IMR-90 (cell line): ENCODE results near the gene MEF2D. TPM values are rescaled to one million over a fixed set of nuclear protein-coding genes. Genes with fewer than 3 reads are reported as not detected.

Experiments
- ATAC-seq: fragments of 200-7000 bp; cut with Tn5 transposase; 2 replicates; pipeline ENCODE4 v1.9.1; 2020; ENCODE audit warnings: low read depth, mild to moderate bottlenecking, moderate library complexity
- BruUV-seq: library from RNA; stranded (reverse); fragments of 400-500 nt; replicated peaks from 2 replicates; lab custom pipeline; 2021; lab: Mats Ljungman, UMichigan
- CTCF ChIA-PET: fragments of 300-600 bp; formaldehyde crosslinking; extraction: SDS; loops from one replicate; lab custom pipeline; 2021; ENCODE audit warnings: antibody characterized with exemption; lab: Yijun Ruan, JAX
- POLR2A ChIA-PET: fragments of 300-600 bp; sonication (Branson Sonifier 250); formaldehyde crosslinking; loops from one replicate; lab custom pipeline; 2022; ENCODE audit warnings: antibody characterized with exemption; ENCODE audit not compliant: unreplicated experiment; lab: Charles Lee
- DNase-seq: peaks from one replicate; pipeline ENCODE4 v3.0.0; 2013
- H2AFZ ChIP-seq: replicated peaks from 2 replicates; pipeline ENCODE3; 2013; ENCODE audit warnings: low read length, mild to moderate bottlenecking; ENCODE audit not compliant: poor library complexity
- H2AK5ac ChIP-seq: 2 replicates; pipeline ENCODE4 v1.6.1; 2013; ENCODE audit warnings: low read depth, low read length, inconsistent platforms
- H2AK9ac ChIP-seq: replicated peaks from 2 replicates; pipeline ENCODE3; 2013; ENCODE audit warnings: mild to moderate bottlenecking, low read depth, low read length, moderate library complexity; ENCODE audit not compliant: poor library complexity
- H2BK120ac ChIP-seq: 2 replicates; pipeline ENCODE4 v1.6.1; 2013; ENCODE audit warnings: low read depth, low read length, inconsistent platforms
- H2BK15ac ChIP-seq: 3 replicates; pipeline ENCODE4 v1.6.1; 2013; ENCODE audit warnings: low read depth, low read length, inconsistent platforms
- H2BK20ac ChIP-seq: 2 replicates; pipeline ENCODE4 v1.6.1; 2013; ENCODE audit warnings: low read depth, mild to moderate bottlenecking, inconsistent platforms, low read length, moderate library complexity
- H2BK5ac ChIP-seq: 2 replicates; pipeline ENCODE4 v1.6.1; 2013; ENCODE audit warnings: mild to moderate bottlenecking, low read depth, low read length, inconsistent platforms; ENCODE audit not compliant: poor library complexity, severe bottlenecking
- H3K14ac ChIP-seq: replicated peaks from 2 replicates; pipeline ENCODE4 v1.6.1; 2013; ENCODE audit warnings: low read depth, low read length, inconsistent platforms
- H3K18ac ChIP-seq: 2 replicates; pipeline ENCODE4 v1.6.1; 2013; ENCODE audit warnings: low read depth, low read length, control low read depth
- H3K23ac ChIP-seq: 2 replicates; pipeline ENCODE4 v1.6.1; 2013; ENCODE audit warnings: low read depth, low read length, inconsistent platforms
- H3K27ac ChIP-seq: 2 replicates; pipeline ENCODE4 v1.5.1; 2013; ENCODE audit warnings: mild to moderate bottlenecking, control low read depth, low read length; ENCODE audit not compliant: insufficient read depth
- H3K27me3 ChIP-seq: 2 replicates; pipeline ENCODE4 v1.6.1; 2013; ENCODE audit warnings: low read length; ENCODE audit not compliant: control insufficient read depth, insufficient read depth
- H3K36me3 ChIP-seq: 2 replicates; pipeline ENCODE4 v1.6.1; 2013; ENCODE audit warnings: low read length, mixed read lengths; ENCODE audit not compliant: control insufficient read depth, insufficient read depth
- H3K4ac ChIP-seq: 2 replicates; pipeline ENCODE4 v1.6.1; 2013; ENCODE audit warnings: low read depth, low read length, inconsistent platforms
- H3K4me1 ChIP-seq: 2 replicates; pipeline ENCODE4 v1.6.1; 2013; ENCODE audit warnings: low read length, mixed read lengths; ENCODE audit not compliant: control insufficient read depth, insufficient read depth
- H3K4me2 ChIP-seq: 2 replicates; pipeline ENCODE4 v1.6.1; 2013; ENCODE audit warnings: low read depth, mild to moderate bottlenecking, control low read depth, low read length, moderate library complexity
- H3K4me3 ChIP-seq: 2 replicates; pipeline ENCODE4 v1.5.1; 2013; ENCODE audit warnings: low read depth, mild to moderate bottlenecking, control low read depth, low read length, moderate library complexity; ENCODE audit not compliant: insufficient read depth
- H3K56ac ChIP-seq: 2 replicates; pipeline ENCODE4 v1.6.1; 2013; ENCODE audit warnings: low read length, inconsistent platforms; ENCODE audit not compliant: insufficient read depth; ENCODE audit errors: extremely low read depth
- H3K79me1 ChIP-seq, 2 experiments: 2 replicates each; pipeline ENCODE4 v1.6.1; 2013; ENCODE audit warnings: low read length in 2 of 2, inconsistent platforms in 1 of 2, low read depth in 1 of 2
- H3K9ac ChIP-seq: 2 replicates; pipeline ENCODE4 v1.6.1; 2013; ENCODE audit warnings: low read depth, low read length, control low read depth
- H3K9me1 ChIP-seq: 2 replicates; pipeline ENCODE4 v1.6.1; 2013; ENCODE audit warnings: low read length, inconsistent platforms; ENCODE audit not compliant: insufficient read depth
- H3K9me3 ChIP-seq: 2 replicates; pipeline ENCODE4 v1.6.1; 2013; ENCODE audit warnings: low read length; ENCODE audit not compliant: control insufficient read depth, insufficient read depth
- H4K20me1 ChIP-seq: 2 replicates; pipeline ENCODE4 v1.6.1; 2013; ENCODE audit warnings: low read length, inconsistent platforms; ENCODE audit not compliant: insufficient read depth
- H4K5ac ChIP-seq: 2 replicates; pipeline ENCODE4 v1.6.1; 2013; ENCODE audit warnings: mild to moderate bottlenecking, low read depth, low read length, control low read depth
- H4K8ac ChIP-seq, 2 experiments: 2 replicates each; pipeline ENCODE4 v1.6.1; 2013; ENCODE audit warnings: low read depth in 2 of 2, low read length in 2 of 2, control low read depth in 1 of 2, inconsistent platforms in 1 of 2
- H4K91ac ChIP-seq: 2 replicates; pipeline ENCODE4 v1.6.1; 2013; ENCODE audit warnings: low read depth, low read length, inconsistent platforms; ENCODE audit not compliant: insufficient read depth
- BHLHE40 ChIP-seq: fragments of 150-350 bp; IDR thresholded peaks from 2 replicates; pipeline ENCODE4 v1.6.1; 2016; ENCODE audit warnings: mild to moderate bottlenecking, low read depth, low read length
- CEBPB ChIP-seq: IDR thresholded peaks from 2 replicates; pipeline ENCODE4 v1.6.1; 2012; ENCODE audit warnings: low read depth, low read length, improper control_type of control experiment
- CHD1 ChIP-seq: IDR thresholded peaks from 2 replicates; pipeline ENCODE4 v1.6.1; 2012; ENCODE audit warnings: low read depth, low read length, improper control_type of control experiment
- CTCF ChIP-seq: conservative IDR thresholded peaks from 2 replicates; pipeline ENCODE4 v1.5.1; 2012; ENCODE audit warnings: mild to moderate bottlenecking, low read depth, low read length, improper control_type of control experiment
- FOS ChIP-seq: fragments of 150-350 bp; IDR thresholded peaks from 2 replicates; pipeline ENCODE4 v1.6.1; 2016; ENCODE audit warnings: low read depth, low read length
- MAFK ChIP-seq: IDR thresholded peaks from 2 replicates; pipeline ENCODE4 v1.6.1; 2012; ENCODE audit warnings: low read depth, low read length, improper control_type of control experiment
- MAZ ChIP-seq: IDR thresholded peaks from 2 replicates; pipeline ENCODE4 v1.6.1; 2012; ENCODE audit warnings: low read depth, mild to moderate bottlenecking, low read length, improper control_type of control experiment, moderate library complexity, borderline replicate concordance
- RAD21 ChIP-seq: IDR thresholded peaks from 2 replicates; pipeline ENCODE4 v1.6.1; 2012; ENCODE audit warnings: low read length, improper control_type of control experiment
- RCOR1 ChIP-seq: IDR thresholded peaks from 2 replicates; pipeline ENCODE4 v1.6.1; 2012; ENCODE audit warnings: mild to moderate bottlenecking, low read length, improper control_type of control experiment; ENCODE audit not compliant: insufficient replicate concordance
- RFX5 ChIP-seq: IDR thresholded peaks from 2 replicates; pipeline ENCODE4 v1.8.0; 2012; ENCODE audit warnings: low read depth, mild to moderate bottlenecking, low read length, moderate library complexity
- SMC3 ChIP-seq: fragments of 150-350 bp; IDR thresholded peaks from 2 replicates; pipeline ENCODE4 v1.6.1; 2016; ENCODE audit warnings: low read depth, mild to moderate bottlenecking, antibody characterized with exemption, low read length, moderate library complexity
- USF2 ChIP-seq: fragments of 150-350 bp; IDR thresholded peaks from 2 replicates; pipeline ENCODE4 v1.6.1; 2017; ENCODE audit warnings: mild to moderate bottlenecking, antibody characterized with exemption, low read length, low read depth
- WGBS, 2 experiments: methylation state at CpG; one replicate each; pipeline versions ENCODE4 v1.1.5 to v1.1.7; 2013; ENCODE audit warnings: missing lambda C conversion rate in 2 of 2; ENCODE audit not compliant: insufficient read length in 1 of 2; ENCODE audit errors: extremely low coverage in 2 of 2; 5-methylcytosine and 5-hydroxymethylcytosine counted together
- dilution Hi-C: fragments of 300-500 bp; cut with HindIII; formaldehyde crosslinking; loops from one replicate; pipeline ENCODE4 v1.14.3; 2018; ENCODE audit warnings: low sequenced_read_pairs; ENCODE audit not compliant: unreplicated experiment
- in situ Hi-C: fragments of 300-500 bp; cut with MboI; formaldehyde crosslinking; loops from 3 replicates; pipeline ENCODE4 v1.14.3; 2019; ENCODE audit warnings: low sequenced_read_pairs, inconsistent platforms, mixed read lengths
- intact Hi-C: fragments of 100-400 bp; cut with micrococcal nuclease; formaldehyde crosslinking; loops from 2 replicates; pipeline ENCODE4 v1.10.0; 2022
- polyA plus RNA-seq, 3 experiments: library from polyadenylated mRNA; depleted of rRNA; stranded (reverse); fragments of >200 nt; gene quantifications; 2 replicates each; pipeline ENCODE4 v1.2.3, GENCODE V29; 2012; ENCODE audit warnings: low replicate concordance in 1 of 3
- total RNA-seq: library from RNA; depleted of rRNA; stranded (reverse); fragments of >200 nt; gene quantifications from 2 replicates; pipeline ENCODE4 v1.2.3, GENCODE V29; 2012

Gene MEF2D
- total and polyA plus RNA-seq, 2 of the 4 experiments (the other 2 are of a cell fraction) = 2.9 to 20.0 TPM

- no peak for TF ChIP-seq CHD1
Observed at GRCh38 chr1:156448134-156448967, 52.2 kb downstream of the MEF2D start (continued).

GRCh38 chr1:156445789-156446263, 54.7 kb downstream of the MEF2D start:
- DNase-seq (peak; percentile 69), ATAC-seq (peak; percentile 100)
- BruUV-seq = no TSS peak
- dilution Hi-C loops = no loop called here
- in situ Hi-C loops = loop anchor here (10.0 kb wide), 1 partner anchor 61 kb away; no protein-coding TSS in a partner anchor
- H3K18ac ChIP-seq = no peak overlapping the region
- no peaks in the 10 kb centered on the region for H3K36me3 ChIP-seq
- H2BK5ac ChIP-seq = no peak overlapping the region
- H4K8ac ChIP-seq = peak overlapping the region in 1 of 2 experiments; percentile 52; a peak in 1 of 4 replicates
- intact Hi-C loops = loop anchor here (1.0 kb wide), 1 partner anchor 61 kb away; no protein-coding TSS in a partner anchor
- TF ChIP-seq CEBPB (0 out of 2 replicates have a peak, but pooled peaks have one; percentile 3), MAZ (peak; percentile 57), RCOR1 (no peak), RAD21 (peak; percentile 95), RFX5 (no peak), FOS (no peak), SMC3 (peak; percentile 98), CTCF (peak; percentile 96), USF2 (no peak), BHLHE40 (no peak), MAFK (no peak)
- no peak overlapping the region for H2BK15ac ChIP-seq
- no peak overlapping the region for H2BK20ac ChIP-seq
- H3K79me1 ChIP-seq = no peaks in the 10 kb centered on the region
- H3K9me1 ChIP-seq = no peaks in the 10 kb centered on the region
- H3K27me3 ChIP-seq = peaks cover 62% of the 10 kb centered on the region
- WGBS, 2 experiments = no CpG with 5 or more reads among the region's 11 CpGs
- no peak overlapping the region for H3K4me2 ChIP-seq
- H4K91ac ChIP-seq = no peak overlapping the region
- H4K5ac ChIP-seq = no peak overlapping the region
- no peak overlapping the region for H2AK5ac ChIP-seq
- no peak overlapping the region for H3K23ac ChIP-seq
- H3K56ac ChIP-seq = no peak overlapping the region
- POLR2A ChIA-PET = interaction anchor here (0.8 kb wide), 1 partner anchor 8 kb away, joined by 7 read pairs; no protein-coding TSS in a partner anchor
- H2AK9ac ChIP-seq = peak overlapping the region; percentile 38
- CTCF ChIA-PET = interaction anchor here (0.5 to 2.0 kb wide), 22 partner anchors 9 to 244 kb away, joined by 3 to 69 read pairs (median 4); no protein-coding TSS in a partner anchor
- H3K9me3 ChIP-seq = no peaks in the 10 kb centered on the region
- H3K27ac ChIP-seq = no peak overlapping the region
- H3K4ac ChIP-seq = no peak overlapping the region
- H3K9ac ChIP-seq = no peak overlapping the region
- no peak overlapping the region for H3K14ac ChIP-seq
- no peaks in the 10 kb centered on the region for H3K4me1 ChIP-seq
- H4K20me1 ChIP-seq = no peaks in the 10 kb centered on the region
- H2BK120ac ChIP-seq = no peak overlapping the region
- peak overlapping the region; percentile 74 for H2AFZ ChIP-seq
- no peak overlapping the region for H3K4me3 ChIP-seq
